HUES48 (cell line): ENCODE results near the gene ZNRF2.
A peak's percentile ranks its signal among the peaks of the same experiment; 100 is the strongest.

Experiments
- H3K27ac ChIP-seq: one replicate; pipeline ENCODE4 v1.7.0; 2013; ENCODE audit warnings: low read depth, low read length, inconsistent platforms
- H3K27me3 ChIP-seq: 2 replicates; pipeline ENCODE4 v1.6.1; 2013; ENCODE audit warnings: mild to moderate bottlenecking, low read length; ENCODE audit not compliant: control insufficient read depth, insufficient read depth
- H3K36me3 ChIP-seq: 2 replicates; pipeline ENCODE4 v1.6.1; 2013; ENCODE audit warnings: low read length; ENCODE audit not compliant: control insufficient read depth, insufficient read depth
- H3K4me1 ChIP-seq: 2 replicates; pipeline ENCODE4 v1.6.1; 2013; ENCODE audit warnings: mild to moderate bottlenecking, low read length; ENCODE audit not compliant: control insufficient read depth, insufficient read depth
- H3K4me3 ChIP-seq: 2 replicates; pipeline ENCODE4 v1.5.1; 2013; ENCODE audit warnings: mild to moderate bottlenecking, low read depth, low read length
- H3K9ac ChIP-seq: 2 replicates; pipeline ENCODE4 v1.6.1; 2013; ENCODE audit warnings: mild to moderate bottlenecking, low read depth, low read length, moderate library complexity
- H3K9me3 ChIP-seq: 2 replicates; pipeline ENCODE4 v1.6.1; 2013; ENCODE audit warnings: low read length; ENCODE audit not compliant: control insufficient read depth, insufficient read depth

ZNRF2 gene

DNA sequence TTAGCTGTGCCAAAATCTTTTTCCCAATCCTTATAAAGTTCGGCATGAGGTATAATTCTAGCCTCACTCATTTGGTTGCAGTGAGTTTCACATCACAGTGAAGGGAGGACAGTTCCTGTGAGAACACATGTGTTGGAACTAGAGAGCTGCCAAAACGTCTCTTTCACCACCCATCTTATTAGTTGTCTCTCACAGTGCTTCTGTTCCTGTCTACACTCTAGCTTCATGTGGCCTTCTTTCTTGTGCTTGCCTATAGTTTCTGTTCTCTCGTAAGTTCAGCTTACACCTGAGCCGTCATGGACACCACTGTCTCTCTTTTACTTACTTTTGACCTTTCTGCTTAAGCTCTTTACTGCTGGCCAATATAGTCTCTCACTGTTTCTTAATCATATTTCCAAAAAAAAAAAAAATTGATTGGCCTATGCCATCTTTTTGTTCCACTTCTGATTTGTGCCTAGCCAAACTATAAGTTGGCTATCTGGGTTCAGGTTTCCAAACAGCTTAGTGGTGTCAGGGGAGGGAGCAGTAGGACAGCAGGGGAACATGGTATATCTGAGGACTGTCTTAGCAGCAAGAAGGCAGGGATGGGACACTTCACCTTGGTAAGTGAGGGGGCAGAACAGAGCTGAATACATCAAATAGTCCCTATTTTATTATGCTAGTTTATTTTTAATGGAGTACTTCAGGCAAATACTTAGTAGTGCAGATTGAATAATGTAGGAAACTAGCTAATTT, 38.0 kb downstream of the ZNRF2 start:
- H3K27ac ChIP-seq, result peak overlapping the region; percentile 52

DNA sequence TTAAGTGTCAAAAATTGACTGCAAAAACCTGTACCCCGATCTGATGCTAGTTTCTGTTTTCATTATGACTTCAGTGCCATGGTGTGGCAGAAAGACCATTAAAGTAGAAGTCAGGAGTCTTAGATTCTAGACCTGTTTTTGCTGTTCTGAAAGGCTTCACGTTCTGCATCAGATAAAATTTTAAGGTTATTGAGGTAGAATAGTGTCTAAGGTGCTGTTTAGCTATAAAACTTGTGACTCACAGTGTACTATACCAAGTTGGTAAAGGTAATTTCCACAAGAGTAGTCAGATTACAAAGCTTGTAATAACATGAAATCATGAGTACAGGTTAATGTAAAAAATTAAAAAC, 38.6 kb downstream of the ZNRF2 start:
- Histone ChIP-seq H3K9ac (no peak overlapping the region), H3K27ac (no peak overlapping the region), H3K4me3 (no peak overlapping the region)

More for the DNA sequence above, 38.0 kb downstream of the ZNRF2 start:
- no peaks in the 10 kb centered on the region for H3K9me3 ChIP-seq
- no peaks in the 10 kb centered on the region for H3K36me3 ChIP-seq
- H3K4me3 ChIP-seq, result no peak overlapping the region; the same call in 1 of the 2 replicates
- H3K27me3 ChIP-seq, result no peaks in the 10 kb centered on the region
- peaks cover 65% of the 10 kb centered on the region for H3K4me1 ChIP-seq
- H3K9ac ChIP-seq, result no peak overlapping the region

GRCh38 chr7:30327813-30328212, 43.4 kb downstream of the ZNRF2 start:
- Histone ChIP-seq H3K4me1 (peaks cover 30% of the 10 kb centered on the region), H3K27ac (no peak overlapping the region), H3K36me3 (no peaks in the 10 kb centered on the region), H3K27me3 (no peaks in the 10 kb centered on the region), H3K9me3 (no peaks in the 10 kb centered on the region), H3K4me3 (no peak overlapping the region), H3K9ac (no peak overlapping the region)

More for the DNA sequence above, 38.6 kb downstream of the ZNRF2 start:
- no peaks in the 10 kb centered on the region for H3K9me3 ChIP-seq
- peaks cover 60% of the 10 kb centered on the region for H3K4me1 ChIP-seq
- H3K36me3 ChIP-seq, result no peaks in the 10 kb centered on the region
- H3K27me3 ChIP-seq, result no peaks in the 10 kb centered on the region

GRCh38 chr7:30328381-30328780, 44.0 kb downstream of the ZNRF2 start:
- no peak overlapping the region for H3K9ac ChIP-seq
- H3K27me3 ChIP-seq, result no peaks in the 10 kb centered on the region
- H3K36me3 ChIP-seq, result no peaks in the 10 kb centered on the region
- no peak overlapping the region for H3K4me3 ChIP-seq
- no peaks in the 10 kb centered on the region for H3K9me3 ChIP-seq
- H3K4me1 ChIP-seq, result peaks cover 24% of the 10 kb centered on the region
- no peak overlapping the region for H3K27ac ChIP-seq

DNA sequence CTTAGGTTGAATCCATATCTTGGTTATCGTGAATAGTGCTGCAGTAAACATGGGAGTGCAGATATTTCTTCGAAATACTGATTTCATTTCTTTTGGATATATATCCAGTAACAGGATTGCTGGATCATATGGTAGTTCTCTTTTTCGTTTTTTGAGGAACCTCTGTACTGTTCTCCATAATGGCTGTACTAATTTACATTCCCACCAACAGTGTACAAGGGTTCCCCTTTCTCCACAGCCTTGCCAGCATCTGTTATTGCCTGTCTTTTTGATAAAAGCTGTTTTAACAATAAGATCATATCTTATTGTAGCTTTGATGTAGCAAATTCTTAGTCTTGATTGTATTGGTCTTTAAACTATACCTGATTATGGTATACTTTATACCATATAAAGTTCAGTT, 45.3 kb downstream of the ZNRF2 start:
- no peaks in the 10 kb centered on the region for H3K36me3 ChIP-seq
- no peaks in the 10 kb centered on the region for H3K27me3 ChIP-seq
- H3K27ac ChIP-seq, result no peak overlapping the region
- H3K9ac ChIP-seq, result no peak overlapping the region
- no peak overlapping the region for H3K4me3 ChIP-seq
- H3K9me3 ChIP-seq, result no peaks in the 10 kb centered on the region
- peaks cover 27% of the 10 kb centered on the region for H3K4me1 ChIP-seq

- Histone ChIP-seq H3K4me1 (peaks cover 20% of the 10 kb centered on the region), H3K27ac (no peak overlapping the region), H3K4me3 (no peak overlapping the region), H3K9me3 (no peaks in the 10 kb centered on the region), H3K27me3 (no peaks in the 10 kb centered on the region), H3K36me3 (no peaks in the 10 kb centered on the region), H3K9ac (no peak overlapping the region)
Observed at GRCh38 chr7:30330134-30331111, 46.0 kb downstream of the ZNRF2 start.

GRCh38 chr7:30331338-30331737, 46.9 kb downstream of the ZNRF2 start:
- no peak overlapping the region for H3K9ac ChIP-seq
- H3K4me1 ChIP-seq, result peaks cover 21% of the 10 kb centered on the region; the same call in 1 of the 2 replicates
- no peak overlapping the region for H3K27ac ChIP-seq
- H3K4me3 ChIP-seq, result no peak overlapping the region
- H3K36me3 ChIP-seq, result no peaks in the 10 kb centered on the region
- no peaks in the 10 kb centered on the region for H3K9me3 ChIP-seq
- no peaks in the 10 kb centered on the region for H3K27me3 ChIP-seq

DNA sequence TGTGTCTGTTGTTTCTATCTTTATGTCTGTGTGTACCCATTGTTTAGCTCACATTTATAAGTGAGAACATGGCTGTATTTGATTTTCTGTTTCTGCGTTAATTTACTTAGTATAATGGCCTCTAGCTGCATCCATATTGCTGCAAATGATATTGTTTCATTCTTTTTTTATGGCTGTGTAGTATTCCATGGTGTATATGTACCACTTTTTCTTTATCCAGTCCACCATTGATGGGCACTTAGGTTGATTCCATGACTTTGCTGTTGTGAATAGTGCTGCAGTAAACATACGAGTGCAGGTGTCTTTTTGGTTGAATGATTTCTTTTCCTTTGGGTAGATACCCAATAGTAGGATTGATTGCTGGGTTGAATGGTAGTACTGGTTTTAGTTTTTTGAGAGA, 48.2 kb downstream of the ZNRF2 start:
- H3K4me1 ChIP-seq, result peaks cover 21% of the 10 kb centered on the region; the same call in 1 of the 2 replicates
- no peaks in the 10 kb centered on the region for H3K27me3 ChIP-seq
- H3K9me3 ChIP-seq, result no peaks in the 10 kb centered on the region
- H3K36me3 ChIP-seq, result no peaks in the 10 kb centered on the region
- H3K9ac ChIP-seq, result no peak overlapping the region
- no peak overlapping the region for H3K4me3 ChIP-seq
- no peak overlapping the region for H3K27ac ChIP-seq

DNA sequence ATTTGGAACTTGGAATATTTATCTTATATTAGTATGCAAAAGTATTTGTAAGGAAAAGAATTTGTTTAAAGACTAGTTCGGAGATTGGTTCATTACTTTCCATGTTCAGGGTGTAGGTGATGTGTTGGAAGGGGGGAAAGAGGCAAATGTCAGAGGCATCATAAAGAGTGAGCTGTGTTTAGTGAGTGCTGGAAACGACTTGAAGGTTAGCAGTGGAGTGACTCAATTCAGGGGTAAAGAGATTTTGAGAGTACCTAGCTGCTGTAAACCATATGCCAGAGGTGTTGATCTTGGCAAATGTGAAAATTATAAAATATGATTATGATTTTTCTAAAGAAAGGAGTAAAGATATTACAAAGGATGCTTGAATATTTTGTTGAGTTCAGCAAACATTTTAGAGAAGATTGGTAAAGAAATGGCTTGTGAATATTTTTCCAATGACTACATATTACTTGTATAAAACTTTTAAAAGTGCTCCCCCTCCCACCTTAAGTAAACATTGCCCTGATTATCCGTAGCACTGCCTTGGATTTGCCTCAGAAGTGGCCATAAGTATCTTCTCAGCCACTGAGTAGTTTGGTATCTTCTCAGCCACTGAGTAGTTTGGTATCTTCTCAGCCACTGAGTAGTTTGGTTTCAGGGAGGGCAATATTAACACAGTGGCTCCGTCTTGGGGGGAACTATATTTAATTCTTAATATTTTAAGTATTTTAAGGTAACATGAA, 51.5 kb downstream of the ZNRF2 start:
- H3K9me3 ChIP-seq, result no peaks in the 10 kb centered on the region
- H3K4me1 ChIP-seq, result peaks cover 15% of the 10 kb centered on the region; the same call in 1 of the 2 replicates
- no peaks in the 10 kb centered on the region for H3K27me3 ChIP-seq
- H3K4me3 ChIP-seq, result no peak overlapping the region
- no peak overlapping the region for H3K27ac ChIP-seq
- no peak overlapping the region for H3K9ac ChIP-seq
- no peaks in the 10 kb centered on the region for H3K36me3 ChIP-seq

GRCh38 chr7:30344513-30344912, 60.1 kb downstream of the ZNRF2 start:
- H3K4me1 ChIP-seq, result peaks cover 38% of the 10 kb centered on the region
- no peak overlapping the region for H3K4me3 ChIP-seq
- no peak overlapping the region for H3K9ac ChIP-seq

More at GRCh38 chr7:30344513-30344912, 60.1 kb downstream of the ZNRF2 start:
- H3K9me3 ChIP-seq, result no peaks in the 10 kb centered on the region
- no peaks in the 10 kb centered on the region for H3K27me3 ChIP-seq
- H3K36me3 ChIP-seq, result no peaks in the 10 kb centered on the region
- H3K27ac ChIP-seq, result no peak overlapping the region
